ENCODE results near the gene PC.

PC gene

GRCh38 chr11:66904055-66904454 lies 54.1 kb downstream of the PC start:
- TF ChIP-seq ZBTB7A (IDR thresholded peaks at IDR 0.05; ENCODE audit: low read depth) (no peak), NFIC (IDR thresholded peaks at IDR 0.05) (no peak), YY1 (IDR thresholded peaks at IDR 0.05; ENCODE audit: low read depth) (no peak), EGR1 (IDR thresholded peaks at IDR 0.05) (no peak)

GRCh38 chr11:66902486-66903177 lies 55.6 kb downstream of the PC start:
- no peak for TF ChIP-seq RAD21 (IDR thresholded peaks at IDR 0.05; ENCODE audit: low read depth)
- TF ChIP-seq YY1 (IDR thresholded peaks at IDR 0.05; ENCODE audit: low read depth) = no peak
- no peak for TF ChIP-seq CEBPB (IDR thresholded peaks at IDR 0.05)
- TF ChIP-seq REST (IDR thresholded peaks at IDR 0.05; ENCODE audit: low read depth) = no peak
- TF ChIP-seq MAX (IDR thresholded peaks at IDR 0.05) = no peak

GRCh38 chr11:66901964-66902390 lies 56.2 kb downstream of the PC start:
- TF ChIP-seq USF1 (IDR thresholded peaks at IDR 0.05) (no peak), EGR1 (IDR thresholded peaks at IDR 0.05) (no peak), NFIC (IDR thresholded peaks at IDR 0.05) (no peak), MAX (IDR thresholded peaks at IDR 0.05) (no peak), RAD21 (IDR thresholded peaks at IDR 0.05; ENCODE audit: low read depth) (no peak), TAF1 (IDR thresholded peaks at IDR 0.05; ENCODE audit: low read depth) (no peak), FOXM1 (IDR thresholded peaks at IDR 0.05; ENCODE audit: borderline replicate concordance, low read depth) (no peak), TCF12 (IDR thresholded peaks at IDR 0.05; ENCODE audit: low read depth) (no peak), REST (IDR thresholded peaks at IDR 0.05; ENCODE audit: low read depth) (no peak), TEAD4 (IDR thresholded peaks at IDR 0.05) (no peak), CEBPB (IDR thresholded peaks at IDR 0.05) (no peak), CREB1 (IDR thresholded peaks at IDR 0.05; ENCODE audit: low read depth) (no peak), ZBTB7A (IDR thresholded peaks at IDR 0.05; ENCODE audit: low read depth) (no peak), YY1 (IDR thresholded peaks at IDR 0.05; ENCODE audit: low read depth) (no peak), EP300 (IDR thresholded peaks at IDR 0.05; ENCODE audit: borderline replicate concordance) (no peak)

- TF ChIP-seq CEBPB (IDR thresholded peaks at IDR 0.05) = no peak
- TF ChIP-seq TCF12 (IDR thresholded peaks at IDR 0.05; ENCODE audit: low read depth) = no peak
- no peak for TF ChIP-seq TEAD4 (IDR thresholded peaks at IDR 0.05)
- no peak for TF ChIP-seq TAF1 (IDR thresholded peaks at IDR 0.05; ENCODE audit: low read depth)
- TF ChIP-seq NFIC (IDR thresholded peaks at IDR 0.05) = no peak
- no peak for TF ChIP-seq REST (IDR thresholded peaks at IDR 0.05; ENCODE audit: low read depth)
- no peak for TF ChIP-seq EGR1 (IDR thresholded peaks at IDR 0.05)
- no peak for TF ChIP-seq USF1 (IDR thresholded peaks at IDR 0.05)
- TF ChIP-seq EP300 (IDR thresholded peaks at IDR 0.05; ENCODE audit: borderline replicate concordance) = no peak
- TF ChIP-seq CREB1 (IDR thresholded peaks at IDR 0.05; ENCODE audit: low read depth) = no peak
- no peak for TF ChIP-seq YY1 (IDR thresholded peaks at IDR 0.05; ENCODE audit: low read depth)
- TF ChIP-seq ZBTB7A (IDR thresholded peaks at IDR 0.05; ENCODE audit: low read depth) = no peak
- no peak for TF ChIP-seq RAD21 (IDR thresholded peaks at IDR 0.05; ENCODE audit: low read depth)
- TF ChIP-seq MAX (IDR thresholded peaks at IDR 0.05) = no peak
- no peak for TF ChIP-seq FOXM1 (IDR thresholded peaks at IDR 0.05; ENCODE audit: borderline replicate concordance, low read depth)
These were observed 64.0 kb downstream of the PC start for GRCh38 chr11:66894141-66894540.

Data from Ishikawa (cell line).